Testis (tissue), 2 donors: ENCODE results near the gene GNAI1.

Experiments used
- POLR2A ChIP-seq: fragments of 450-650 bp; IDR thresholded peaks from one replicate; pipeline ENCODE4 v1.6.1; 2017; ENCODE audit warnings: antibody characterized with exemption, mild to moderate bottlenecking, moderate library complexity
- TF ChIP-seq, protein P1 (sequence below), 3 experiments: fragments of 450-650 bp in 2 of 3; fragments of 200-600 bp in 1 of 3; sonication (generic) in 1 of 3; IDR thresholded peaks; one replicate each; pipeline ENCODE4 v1.5.1; 2016 to 2019; ENCODE audit warnings: antibody characterized with exemption in 3 of 3, mild to moderate bottlenecking in 2 of 3, moderate library complexity in 1 of 3

DNA sequence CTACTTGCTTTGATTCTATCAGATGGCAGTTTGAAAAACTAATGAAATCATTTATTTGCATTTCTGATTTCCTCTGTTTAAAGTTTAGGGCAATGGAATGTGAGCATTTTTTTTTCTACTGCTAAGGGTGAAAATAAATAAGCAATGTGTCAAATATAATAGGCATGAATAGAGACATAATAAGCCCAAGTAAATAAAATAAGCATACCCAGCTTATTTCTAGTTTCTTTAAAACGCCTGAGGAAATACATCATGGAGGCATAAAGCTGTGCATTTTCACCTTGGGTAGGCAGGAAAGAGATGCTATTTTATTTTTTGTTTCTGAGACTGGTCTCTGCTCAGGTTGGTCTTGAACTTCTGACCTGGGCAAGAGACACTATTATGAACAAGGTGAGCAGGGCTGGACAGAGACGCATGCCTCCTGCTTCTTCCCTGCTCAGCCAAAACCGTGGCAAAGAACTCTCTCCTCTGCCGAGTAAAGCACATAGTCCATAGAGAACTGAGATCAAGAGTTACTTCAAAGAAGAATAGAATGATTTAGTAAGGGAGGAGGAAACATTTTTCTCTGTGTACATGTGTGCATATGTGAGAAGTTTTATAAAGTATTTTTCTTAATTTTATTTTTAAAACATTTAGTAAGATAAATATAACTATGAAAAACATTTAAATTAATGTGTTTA, 138.1 kb downstream of the GNAI1 start:
- TF ChIP-seq, protein P1, sequence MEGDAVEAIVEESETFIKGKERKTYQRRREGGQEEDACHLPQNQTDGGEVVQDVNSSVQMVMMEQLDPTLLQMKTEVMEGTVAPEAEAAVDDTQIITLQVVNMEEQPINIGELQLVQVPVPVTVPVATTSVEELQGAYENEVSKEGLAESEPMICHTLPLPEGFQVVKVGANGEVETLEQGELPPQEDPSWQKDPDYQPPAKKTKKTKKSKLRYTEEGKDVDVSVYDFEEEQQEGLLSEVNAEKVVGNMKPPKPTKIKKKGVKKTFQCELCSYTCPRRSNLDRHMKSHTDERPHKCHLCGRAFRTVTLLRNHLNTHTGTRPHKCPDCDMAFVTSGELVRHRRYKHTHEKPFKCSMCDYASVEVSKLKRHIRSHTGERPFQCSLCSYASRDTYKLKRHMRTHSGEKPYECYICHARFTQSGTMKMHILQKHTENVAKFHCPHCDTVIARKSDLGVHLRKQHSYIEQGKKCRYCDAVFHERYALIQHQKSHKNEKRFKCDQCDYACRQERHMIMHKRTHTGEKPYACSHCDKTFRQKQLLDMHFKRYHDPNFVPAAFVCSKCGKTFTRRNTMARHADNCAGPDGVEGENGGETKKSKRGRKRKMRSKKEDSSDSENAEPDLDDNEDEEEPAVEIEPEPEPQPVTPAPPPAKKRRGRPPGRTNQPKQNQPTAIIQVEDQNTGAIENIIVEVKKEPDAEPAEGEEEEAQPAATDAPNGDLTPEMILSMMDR (IDR thresholded peaks at IDR 0.05), result no peak
- no peak for TF ChIP-seq POLR2A
